Peyer's patch (tissue), 4 donors: Measurements from ENCODE around the gene HPF1. TPM values are rescaled to one million over a fixed set of nuclear protein-coding genes. Genes with fewer than 3 reads are reported as not detected.

ENCODE experiments used
- DNase-seq, 3 donors: peaks; one replicate each; pipeline ENCODE4 v3.0.0-alpha.2; 2017 to 2019
- H3K27ac ChIP-seq, 4 donors: fragments of 200-600 bp; sonication (generic); one replicate each; pipeline ENCODE4 v1.5.1; 2016 to 2019
- H3K27me3 ChIP-seq, 2 donors: fragments of 200-600 bp; sonication (generic); one replicate each; pipeline ENCODE4 v1.5.1; 2019
- H3K36me3 ChIP-seq, 3 donors: fragments of 200-600 bp; sonication (generic); one replicate each; pipeline ENCODE4 v1.5.1; 2016 to 2019
- H3K4me1 ChIP-seq, 4 donors: fragments of 200-600 bp; sonication (generic); one replicate each; pipeline ENCODE4 v1.5.1; 2016 to 2019
- H3K4me3 ChIP-seq, 4 donors: fragments of 200-600 bp; sonication (generic); 1 replicate in 3 of 4; 2 replicates in 1 of 4; pipeline ENCODE4 v1.5.1; 2016 to 2019; ENCODE audit warnings: mild to moderate bottlenecking in 1 of 4
- H3K9me3 ChIP-seq, 4 donors: fragments of 200-600 bp; sonication (generic); one replicate each; pipeline ENCODE4 v1.5.1; 2016 to 2019; ENCODE audit warnings: mild to moderate bottlenecking in 1 of 4
- CTCF ChIP-seq, 6 experiments: fragments of 450-650 bp in 4 of 6; fragments of 200-600 bp in 2 of 6; sonication (generic) in 1 of 6; IDR thresholded peaks; one replicate each; pipeline ENCODE4 v1.5.1; 2017 to 2019; ENCODE audit warnings: antibody characterized with exemption in 6 of 6, mild to moderate bottlenecking in 3 of 6, moderate library complexity in 1 of 6
- POLR2A ChIP-seq, 2 donors: fragments of 450-650 bp; IDR thresholded peaks; one replicate each; pipeline ENCODE4 v1.5.1; 2017; ENCODE audit warnings: antibody characterized with exemption in 2 of 2, mild to moderate bottlenecking in 2 of 2, moderate library complexity in 2 of 2
- total RNA-seq, 4 donors: library from RNA; depleted of rRNA; stranded (reverse); fragments of >200 nt; gene quantifications; one replicate each; pipeline ENCODE4 v1.1.0, GENCODE V29; 2016

The HPF1 gene
- total RNA-seq, 4 donors from 2014 or later, result 7.1 to 55.3 (median 13.5) TPM

- no peak for TF ChIP-seq CTCF (IDR thresholded peaks at IDR 0.05)
- no peak for TF ChIP-seq POLR2A (IDR thresholded peaks at IDR 0.05)
- no peak for DNase-seq
- H3K36me3 ChIP-seq, result peaks cover 0 to 56% (median 0%) of the 10 kb centered on the region in 3 donors
- H3K9me3 ChIP-seq, result no peaks in the 10 kb centered on the region
- H3K27ac ChIP-seq, result no peak overlapping the region
- no peaks in the 10 kb centered on the region for H3K27me3 ChIP-seq
- H3K4me3 ChIP-seq, result no peak overlapping the region
- no peaks in the 10 kb centered on the region for H3K4me1 ChIP-seq
Observed at GRCh38 chr4:169715826-169716225, 41.9 kb downstream of the HPF1 start.

- no peak overlapping the region for H3K4me3 ChIP-seq
- H3K4me1 ChIP-seq, result no peaks in the 10 kb centered on the region
- H3K36me3 ChIP-seq, result peaks cover 0 to 34% (median 0%) of the 10 kb centered on the region in 3 donors
- DNase-seq, result no peak
- no peaks in the 10 kb centered on the region for H3K27me3 ChIP-seq
- no peak for TF ChIP-seq POLR2A (IDR thresholded peaks at IDR 0.05)
- TF ChIP-seq CTCF (IDR thresholded peaks at IDR 0.05), result no peak
- no peaks in the 10 kb centered on the region for H3K9me3 ChIP-seq
- H3K27ac ChIP-seq, result no peak overlapping the region
Observed at GRCh38 chr4:169707958-169708643, 49.6 kb downstream of the HPF1 start.

- Histone ChIP-seq H3K4me3 (no peak overlapping the region), H3K27me3 (no peaks in the 10 kb centered on the region), H3K36me3 (peaks cover 0 to 58% (median 0%) of the 10 kb centered on the region in 3 donors), H3K4me1 (no peaks in the 10 kb centered on the region), H3K9me3 (no peaks in the 10 kb centered on the region), H3K27ac (no peak overlapping the region)
- TF ChIP-seq CTCF (IDR thresholded peaks at IDR 0.05) (no peak), POLR2A (IDR thresholded peaks at IDR 0.05) (no peak)
- DNase-seq, result no peak
Observed at GRCh38 chr4:169698331-169698730, 59.4 kb downstream of the HPF1 start.

GRCh38 chr4:169690787-169691186 is 67.0 kb downstream of the HPF1 start:
- no peak for DNase-seq

GRCh38 chr4:169689681-169690080 is 68.1 kb downstream of the HPF1 start:
- DNase-seq, result no peak
- Histone ChIP-seq H3K9me3 (no peaks in the 10 kb centered on the region), H3K4me3 (no peak overlapping the region), H3K4me1 (no peaks in the 10 kb centered on the region), H3K27ac (no peak overlapping the region), H3K27me3 (no peaks in the 10 kb centered on the region), H3K36me3 (peaks cover 0 to 20% (median 0%) of the 10 kb centered on the region in 3 donors)
- TF ChIP-seq CTCF (IDR thresholded peaks at IDR 0.05), result no peak
- TF ChIP-seq POLR2A (IDR thresholded peaks at IDR 0.05), result no peak

More at GRCh38 chr4:169690787-169691186, 67.0 kb downstream of the HPF1 start:
- no peaks in the 10 kb centered on the region for H3K9me3 ChIP-seq
- peaks cover 0 to 20% (median 0%) of the 10 kb centered on the region in 3 donors for H3K36me3 ChIP-seq
- H3K4me1 ChIP-seq, result no peaks in the 10 kb centered on the region
- no peak overlapping the region for H3K27ac ChIP-seq
- TF ChIP-seq POLR2A (IDR thresholded peaks at IDR 0.05) (no peak), CTCF (IDR thresholded peaks at IDR 0.05) (no peak)
- H3K4me3 ChIP-seq, result no peak overlapping the region
- no peaks in the 10 kb centered on the region for H3K27me3 ChIP-seq
